ENCODE results near the gene PRR15L. TPM values are rescaled to one million over a fixed set of nuclear protein-coding genes. Genes with fewer than 3 reads are reported as not detected.

The PRR15L gene
- total and polyA plus RNA-seq, 2 of the 8 experiments (the other 6 are each of a cell fraction or from before 2014, with no cell fraction given), result 0.26 to 1.1 TPM

DNA sequence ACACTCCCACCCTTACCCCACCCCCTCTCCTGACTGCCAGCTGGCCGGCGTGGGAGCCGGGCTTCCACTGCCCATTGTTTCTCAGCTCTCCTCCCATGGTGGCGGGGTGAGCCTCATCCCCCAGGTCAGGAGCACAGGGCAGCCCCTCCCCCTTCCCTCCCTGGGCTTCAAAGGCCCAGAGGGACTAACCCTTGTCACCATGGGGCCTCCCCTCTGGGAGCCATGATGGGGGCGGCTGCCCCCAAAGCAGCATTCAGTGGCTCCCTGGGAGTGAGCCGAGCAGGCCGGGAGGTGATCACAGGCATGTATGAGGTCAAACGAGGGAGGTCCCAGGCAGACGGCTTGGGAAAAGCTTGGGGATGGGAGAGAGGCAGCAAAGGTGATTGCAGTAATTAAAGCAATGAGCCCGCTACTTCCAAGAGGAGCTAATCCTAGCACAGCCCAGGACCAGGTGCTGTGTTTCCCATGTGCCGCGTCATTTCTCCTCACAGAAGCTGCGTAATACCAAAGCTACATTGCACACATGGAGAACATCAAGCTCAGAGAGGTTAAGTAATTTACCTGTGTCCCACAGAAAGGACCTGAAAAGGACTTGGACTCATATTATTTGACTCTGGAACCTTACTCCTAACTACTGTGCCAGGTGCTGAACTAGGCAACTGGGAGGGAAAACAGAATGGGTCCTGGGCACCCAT is 37.7 kb upstream of the PRR15L start:
- no peaks in the 10 kb centered on the region for H4K20me1 ChIP-seq (replicated peaks in 1 of 2; ENCODE audit: control insufficient read depth in 1 of 2, insufficient read depth in 2 of 2, low read length in 2 of 2)
- H2AFZ ChIP-seq (ENCODE audit: low read length), result no peak overlapping the region
- H2AK5ac ChIP-seq (ENCODE audit: low read depth, low read length), result no peak overlapping the region
- no peak overlapping the region for H3K27ac ChIP-seq (ENCODE audit: low read depth, low read length)
- WGBS, 2 experiments (ENCODE audit: extremely low coverage in 1 of 2, insufficient coverage in 1 of 2, insufficient read length in 1 of 2, insufficient replicate concordance in 2 of 2, low coverage in 1 of 2, low lambda C conversion rate in 2 of 2, missing lambda C conversion rate in 1 of 2), result 51% methylated on average over 9 of the region's 13 CpGs; no CpG with 5 or more reads in 1 of the 2 experiments
- no peaks in the 10 kb centered on the region for H3K27me3 ChIP-seq (replicated peaks in 1 of 4; ENCODE audit: control insufficient read depth in 3 of 4, extremely low read depth in 1 of 4, insufficient read depth in 3 of 4, low read length in 3 of 4)
- peak overlapping the region; percentile 12 for H4K91ac ChIP-seq (replicated peaks; ENCODE audit: insufficient read length, low read length)
- H2BK120ac ChIP-seq (replicated peaks; ENCODE audit: low read depth, low read length), result peak overlapping the region; percentile 41
- no peak overlapping the region for H3K14ac ChIP-seq (ENCODE audit: insufficient read length)
- peak overlapping the region; percentile 85; the same call in 1 of the 2 replicates for H2BK12ac ChIP-seq (ENCODE audit: low read depth, low read length)
- H3K4me3 ChIP-seq (ENCODE audit: extremely low read depth in 1 of 4, insufficient read depth in 2 of 4, low read depth in 3 of 4, low read length in 4 of 4), result no peak overlapping the region
- no peak overlapping the region for H3K56ac ChIP-seq (replicated peaks; ENCODE audit: insufficient read length, low read depth, low read length)
- peak overlapping the region; percentile 83 for H3K18ac ChIP-seq (ENCODE audit: extremely low read depth, low read length)
- H2BK5ac ChIP-seq (ENCODE audit: low read depth, low read length), result peak overlapping the region; percentile 42; the same call in 1 of the 2 replicates
- no peak overlapping the region for H3K4ac ChIP-seq (replicated peaks; ENCODE audit: insufficient read length, low read depth, low read length)
- H3K36me3 ChIP-seq (ENCODE audit: control insufficient read depth in 2 of 4, insufficient read depth in 4 of 4, low read length in 3 of 4), result no peaks in the 10 kb centered on the region
- H3K79me1 ChIP-seq (ENCODE audit: low read depth, low read length), result no peaks in the 10 kb centered on the region
- peak overlapping the region; percentile 3 for H4K5ac ChIP-seq (ENCODE audit: insufficient read length, low read depth, low read length)
- CTCF ChIA-PET (ENCODE audit: partially characterized antibody), result interaction anchor here (0.7 to 27.8 kb wide), 12 partner anchors 8 to 111 kb away, joined by 3 to 493 read pairs (median 4); partner anchors contain the start of genes PNPO and PRR15L
- no peak overlapping the region; the same call in none of the 2 replicates for H4K8ac ChIP-seq (ENCODE audit: extremely low read depth, insufficient read depth, low read length)
- peak overlapping the region; percentile 2 to 5; a peak in 2 of 4 replicates for H3K4me2 ChIP-seq (ENCODE audit: insufficient read depth in 1 of 2, low read depth in 2 of 2, low read length in 2 of 2)
- H3K9me3 ChIP-seq (ENCODE audit: insufficient read depth in 2 of 2, low read depth in 1 of 2, low read length in 1 of 2), result no peaks in the 10 kb centered on the region
- DNase-seq (ENCODE audit: low read depth in 1 of 2, low spot score in 2 of 2) (no peak), FAIRE-seq (no peak)
- POLR2A ChIA-PET (ENCODE audit: partially characterized antibody), result interaction anchor here (0.6 to 3.1 kb wide), 12 partner anchors 8 to 139 kb away, joined by 3 to 12 read pairs (median 5); no protein-coding TSS in a partner anchor
- H2BK20ac ChIP-seq (ENCODE audit: low read length), result 0 out of 2 replicates have a peak overlapping the region, but pooled peaks have one; percentile 66
- H3K4me1 ChIP-seq (replicated peaks in 1 of 4; ENCODE audit: control insufficient read depth in 3 of 4, insufficient read depth in 4 of 4, low read length in 3 of 4), result peaks cover 14 to 32% (median 25%) of the 10 kb centered on the region in 4 experiments
- no peak overlapping the region for H3K23ac ChIP-seq (ENCODE audit: insufficient read length)
- H3K23me2 ChIP-seq (ENCODE audit: low read depth, low read length), result no peaks in the 10 kb centered on the region
- peak overlapping the region; percentile 83 for H2BK15ac ChIP-seq (ENCODE audit: low read length)
- no peak overlapping the region for H3K9ac ChIP-seq (replicated peaks in 1 of 4; ENCODE audit: extremely low read depth in 1 of 4, low read depth in 3 of 4, low read length in 3 of 4)
- H3K79me2 ChIP-seq (ENCODE audit: control insufficient read depth in 1 of 2, insufficient read depth in 2 of 2, low read length in 2 of 2), result no peaks in the 10 kb centered on the region
- TF ChIP-seq JUND (IDR thresholded peaks at IDR 0.05; ENCODE audit: low read length) (no peak), EGR1 (IDR thresholded peaks at IDR 0.05; ENCODE audit: borderline replicate concordance, low read depth, low read length) (no peak), JUN (IDR thresholded peaks at IDR 0.05; ENCODE audit: low read depth, low read length) (no peak), SIX5 (IDR thresholded peaks at IDR 0.05; ENCODE audit: low read depth, low read length) (no peak), ASH2L (IDR thresholded peaks at IDR 0.05; ENCODE audit: low read length) (no peak), SIN3A (conservative IDR thresholded peaks at IDR 0.05 in 1 of 2, IDR thresholded peaks at IDR 0.05 in 1 of 2; ENCODE audit: low read depth in 1 of 2, low read length in 2 of 2) (no peak), BRCA1 (IDR thresholded peaks at IDR 0.05; ENCODE audit: low read depth, low read length) (no peak), RBBP5 (IDR thresholded peaks at IDR 0.05; ENCODE audit: borderline replicate concordance, low read depth, low read length) (no peak), CTBP2 (IDR thresholded peaks at IDR 0.05; ENCODE audit: borderline replicate concordance, insufficient read depth, insufficient read length, low read length) (no peak)
- TF ChIP-seq, protein P1, sequence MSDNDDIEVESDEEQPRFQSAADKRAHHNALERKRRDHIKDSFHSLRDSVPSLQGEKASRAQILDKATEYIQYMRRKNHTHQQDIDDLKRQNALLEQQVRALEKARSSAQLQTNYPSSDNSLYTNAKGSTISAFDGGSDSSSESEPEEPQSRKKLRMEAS (IDR thresholded peaks at IDR 0.05), result no peak
- TF ChIP-seq, protein P2, sequence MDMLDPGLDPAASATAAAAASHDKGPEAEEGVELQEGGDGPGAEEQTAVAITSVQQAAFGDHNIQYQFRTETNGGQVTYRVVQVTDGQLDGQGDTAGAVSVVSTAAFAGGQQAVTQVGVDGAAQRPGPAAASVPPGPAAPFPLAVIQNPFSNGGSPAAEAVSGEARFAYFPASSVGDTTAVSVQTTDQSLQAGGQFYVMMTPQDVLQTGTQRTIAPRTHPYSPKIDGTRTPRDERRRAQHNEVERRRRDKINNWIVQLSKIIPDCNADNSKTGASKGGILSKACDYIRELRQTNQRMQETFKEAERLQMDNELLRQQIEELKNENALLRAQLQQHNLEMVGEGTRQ (IDR thresholded peaks at IDR 0.05; ENCODE audit: low read length), result no peak

All from H1 (cell line).